K562 (cell line): ENCODE measurements around the gene GSPT2. TPM values are rescaled to one million over a fixed set of nuclear protein-coding genes. Genes with fewer than 3 reads are reported as not detected.

ENCODE experiments used
- ATAC-seq: fragments of 200-7000 bp; cut with Tn5 transposase; 3 replicates; pipeline ENCODE4 v1.9.1; 2020; ENCODE audit warnings: moderate library complexity
- BruUV-seq: library from RNA; stranded (reverse); fragments of 400-500 nt; replicated peaks from 2 replicates; lab custom pipeline; 2021; lab: Mats Ljungman, UMichigan
- CTCF ChIA-PET: fragments of 300-600 bp; formaldehyde crosslinking; extraction: SDS; loops from one replicate; lab custom pipeline; 2021; ENCODE audit warnings: low intra/inter-chr PET ratio; lab: Yijun Ruan, JAX
- POLR2A ChIA-PET: fragments of 300-600, 350-650 bp; sonication (Branson Sonifier 250); formaldehyde crosslinking; extraction: SDS; loops from one replicate; lab custom pipeline; 2021; ENCODE audit warnings: antibody characterized with exemption, inconsistent platforms; lab: Yijun Ruan, JAX
- DNase-seq, 4 experiments: peaks; one replicate each; pipeline versions ENCODE4 v3.0.0 to v3.0.0-alpha.2; 2011 to 2018; ENCODE audit warnings: low spot score in 3 of 4, mixed read lengths in 3 of 4; ENCODE audit errors: extremely low read depth in 1 of 4
- FAIRE-seq: peaks from 2 replicates; lab custom pipeline; 2011; peaks lifted over from hg19 to GRCh38; lab: Jason Lieb, UNC
- H2AFZ ChIP-seq: 2 replicates; pipeline ENCODE4 v1.6.0; 2011; ENCODE audit warnings: low read depth, low read length, control low read depth, inconsistent platforms
- H3K27ac ChIP-seq: fragments of 200-600 bp; 3 replicates; pipeline ENCODE4 v1.8.0; 2011; ENCODE audit warnings: low read depth, mild to moderate bottlenecking, control low read depth, inconsistent platforms, low read length, moderate library complexity, mixed read lengths; ENCODE audit errors: extremely low read depth
- H3K27me3 ChIP-seq, 2 experiments: fragments of 300-600 bp in 1 of 2; 2 replicates in 1 of 2; 3 replicates in 1 of 2; pipeline versions ENCODE4 v1.6.0 to v1.8.0; 2011; ENCODE audit warnings: inconsistent platforms in 2 of 2, low read length in 2 of 2, mild to moderate bottlenecking in 1 of 2, mixed read lengths in 1 of 2, moderate library complexity in 1 of 2; ENCODE audit not compliant: control insufficient read depth in 2 of 2, insufficient read depth in 2 of 2
- H3K36me3 ChIP-seq: fragments of 300-600 bp; 3 replicates; pipeline ENCODE4 v1.8.0; 2011; ENCODE audit warnings: mild to moderate bottlenecking, low read length, inconsistent platforms; ENCODE audit not compliant: control insufficient read depth, insufficient read depth
- H3K4me1 ChIP-seq, 2 experiments: fragments of 200-600 bp in 1 of 2; replicated peaks in 1 of 2; 2 replicates in 1 of 2; 3 replicates in 1 of 2; pipeline versions ENCODE4 v1.5.1 to v1.8.0; 2011; ENCODE audit warnings: inconsistent platforms in 2 of 2, low read length in 2 of 2, mild to moderate bottlenecking in 1 of 2, mixed read lengths in 1 of 2, moderate library complexity in 1 of 2; ENCODE audit not compliant: control insufficient read depth in 2 of 2, insufficient read depth in 2 of 2
- H3K4me2 ChIP-seq: 2 replicates; pipeline ENCODE4 v1.6.1; 2011; ENCODE audit warnings: low read length, control low read depth, inconsistent platforms, mixed read lengths; ENCODE audit not compliant: insufficient read depth
- H3K4me3 ChIP-seq: fragments of 200-600 bp; sonication (generic), shearing (Covaris generic); 2 replicates; pipeline ENCODE4 v1.5.1; 2016; ENCODE audit warnings: control low read depth, inconsistent platforms
- H3K79me2 ChIP-seq: fragments of 200-600 bp; 3 replicates; pipeline ENCODE4 v1.8.0; 2011; ENCODE audit warnings: low read length, inconsistent platforms; ENCODE audit not compliant: control insufficient read depth, insufficient read depth
- H3K9ac ChIP-seq, 2 experiments: 2 replicates each; pipeline versions ENCODE4 v1.6.0 to v1.6.1; 2011; ENCODE audit warnings: low read depth in 2 of 2, low read length in 2 of 2, control low read depth in 1 of 2, inconsistent platforms in 1 of 2, mild to moderate bottlenecking in 1 of 2, mixed read lengths in 1 of 2; ENCODE audit not compliant: insufficient read depth in 1 of 2
- H3K9me1 ChIP-seq: one replicate; pipeline ENCODE4 v1.6.0; 2011; ENCODE audit warnings: inconsistent platforms, mild to moderate bottlenecking, low read length, moderate library complexity; ENCODE audit not compliant: control insufficient read depth, insufficient read depth
- H3K9me3 ChIP-seq: replicated peaks from 2 replicates; pipeline ENCODE4 v1.5.1; 2011; ENCODE audit warnings: low read depth, low read length, inconsistent platforms; ENCODE audit not compliant: control insufficient read depth, insufficient read depth
- H4K20me1 ChIP-seq: replicated peaks from 2 replicates; pipeline ENCODE4 v1.6.1; 2011; ENCODE audit warnings: low read length, inconsistent platforms, mixed read lengths; ENCODE audit not compliant: control insufficient read depth, insufficient read depth
- E2F3 ChIP-seq: fragments of 250-450 bp; sonication (Bioruptor Pico); IDR thresholded peaks from 2 replicates; pipeline ENCODE4 v1.4.0; 2020; ENCODE audit warnings: mild to moderate bottlenecking
- HEY1 ChIP-seq: fragments of 250-450 bp; sonication (Bioruptor Pico); IDR thresholded peaks from 2 replicates; pipeline ENCODE4 v1.5.0; 2020; ENCODE audit warnings: mild to moderate bottlenecking, moderate library complexity, borderline replicate concordance
- RB1 ChIP-seq: fragments of 450-650 bp; IDR thresholded peaks from 2 replicates; pipeline ENCODE4 v1.6.1; 2017; ENCODE audit warnings: low read depth, mild to moderate bottlenecking
- whole genome bisulfite sequencing: fragments of 100-300 bp; shearing (Covaris generic); methylation state at CpG from one replicate; pipeline ENCODE4 v1.1.6; 2016; ENCODE audit warnings: low coverage, mixed read lengths; ENCODE audit not compliant: insufficient coverage; ENCODE audit errors: missing lambda C conversion rate; 5-methylcytosine and 5-hydroxymethylcytosine counted together
- in situ Hi-C: fragments of 300-500 bp; cut with MboI; formaldehyde crosslinking; loops from 4 replicates; pipeline ENCODE4 v1.15.0; 2018; ENCODE audit warnings: inconsistent platforms, mixed read lengths
- intact Hi-C: fragments of 100-400 bp; cut with micrococcal nuclease; formaldehyde crosslinking; loops from 2 replicates; pipeline ENCODE4 v1.14.2; 2022
- polyA plus RNA-seq, 8 experiments: library from polyadenylated mRNA; depleted of rRNA in 4 of 8; stranded (reverse) in 5 of 8; unstranded in 3 of 8; fragments of >200 nt; fragmentation: Nextera tagmentation in 2 of 8; fragmentation: Illumina TruSeq in 1 of 8; extraction: Ambion mirVana in 2 of 8; extraction: Trizol in 1 of 8; gene quantifications; 2 replicates each; pipeline versions ENCODE4 v1.2.1 to v1.2.3, GENCODE V29; 2011 to 2014; ENCODE audit warnings: inconsistent platforms in 1 of 8, missing spikeins in 1 of 8
- total RNA-seq, 7 experiments: library from RNA; depleted of rRNA in 6 of 7; stranded (reverse); fragments of >200 nt in 6 of 7; fragmentation: Illumina TruSeq in 2 of 7; extraction: Trizol in 2 of 7; gene quantifications; 2 replicates each; pipeline versions ENCODE4 v1.2.1 to v1.2.3, GENCODE V29; 2011 to 2021; ENCODE audit warnings: low replicate concordance in 1 of 7
- TF ChIP-seq, protein P1 (sequence below): sonication (generic); formaldehyde crosslinking; IDR thresholded peaks from 2 replicates; pipeline ENCODE4 v1.8.0; 2022; ENCODE audit warnings: missing genetic modification reagents, mild to moderate bottlenecking, moderate library complexity, borderline replicate concordance
- TF ChIP-seq, protein P2 (sequence below): fragments of 450-650 bp; IDR thresholded peaks from 2 replicates; pipeline ENCODE4 v1.6.1; 2018; ENCODE audit warnings: mild to moderate bottlenecking, low read depth; ENCODE audit not compliant: partially characterized antibody

GSPT2 gene
- total and polyA plus RNA-seq, 9 of the 15 experiments (the other 6 are each of a cell fraction or from before 2014, with no cell fraction given) = 0.93 to 4.2 (median 3.4) TPM

DNA sequence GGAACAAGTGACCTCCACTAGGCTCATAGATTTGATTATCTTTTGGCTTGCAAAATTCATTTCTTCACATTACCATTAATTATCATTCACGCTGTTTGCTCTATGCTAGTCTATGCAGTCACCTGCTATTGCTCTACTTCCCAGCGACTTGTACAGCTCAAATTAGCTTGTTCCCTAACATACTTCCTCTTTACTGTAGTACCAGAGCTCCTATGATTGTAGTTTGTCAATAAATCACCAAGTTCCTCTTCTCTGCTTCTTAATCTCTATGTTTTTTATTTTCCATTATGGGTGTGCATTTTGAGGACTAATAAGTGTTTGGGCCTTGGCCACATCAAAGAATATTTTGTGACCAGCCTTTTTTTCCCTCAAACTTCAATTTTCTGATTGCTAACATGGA lies 6.2 kb upstream of the GSPT2 start:
- H3K4me2 ChIP-seq = no peak overlapping the region
- intact Hi-C loops (no loop called here), in situ Hi-C loops (no loop called here)
- no peaks in the 10 kb centered on the region for H3K4me1 ChIP-seq
- DNase-seq (no peak), FAIRE-seq (no peak), ATAC-seq (no peak)
- 0% methylated on average over 2 of the region's 2 CpGs for WGBS
- H2AFZ ChIP-seq = no peak overlapping the region
- TF ChIP-seq, protein P1, sequence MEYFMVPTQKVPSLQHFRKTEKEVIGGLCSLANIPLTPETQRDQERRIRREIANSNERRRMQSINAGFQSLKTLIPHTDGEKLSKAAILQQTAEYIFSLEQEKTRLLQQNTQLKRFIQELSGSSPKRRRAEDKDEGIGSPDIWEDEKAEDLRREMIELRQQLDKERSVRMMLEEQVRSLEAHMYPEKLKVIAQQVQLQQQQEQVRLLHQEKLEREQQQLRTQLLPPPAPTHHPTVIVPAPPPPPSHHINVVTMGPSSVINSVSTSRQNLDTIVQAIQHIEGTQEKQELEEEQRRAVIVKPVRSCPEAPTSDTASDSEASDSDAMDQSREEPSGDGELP (CRISPR knock-in tag) = no peak
- no peak for TF ChIP-seq E2F3
- TF ChIP-seq HEY1 (CRISPR knock-in tag) = no peak
- TF ChIP-seq, protein P2, sequence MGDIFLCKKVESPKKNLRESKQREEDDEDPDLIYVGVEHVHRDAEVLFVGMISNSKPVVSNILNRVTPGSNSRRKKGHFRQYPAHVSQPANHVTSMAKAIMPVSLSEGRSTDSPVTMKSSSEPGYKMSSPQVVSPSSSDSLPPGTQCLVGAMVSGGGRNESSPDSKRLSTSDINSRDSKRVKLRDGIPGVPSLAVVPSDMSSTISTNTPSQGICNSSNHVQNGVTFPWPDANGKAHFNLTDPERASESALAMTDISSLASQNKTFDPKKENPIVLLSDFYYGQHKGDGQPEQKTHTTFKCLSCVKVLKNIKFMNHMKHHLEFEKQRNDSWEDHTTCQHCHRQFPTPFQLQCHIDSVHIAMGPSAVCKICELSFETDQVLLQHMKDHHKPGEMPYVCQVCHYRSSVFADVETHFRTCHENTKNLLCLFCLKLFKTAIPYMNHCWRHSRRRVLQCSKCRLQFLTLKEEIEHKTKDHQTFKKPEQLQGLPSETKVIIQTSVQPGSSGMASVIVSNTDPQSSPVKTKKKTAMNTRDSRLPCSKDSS = no peak
- TF ChIP-seq RB1 = no peak
- H3K27ac ChIP-seq = no peak overlapping the region
- no TSS peak for BruUV-seq
- H3K79me2 ChIP-seq = no peaks in the 10 kb centered on the region
- ChIA-PET CTCF (no interaction called here), POLR2A (no interaction called here)
- no peaks in the 10 kb centered on the region for H3K9me1 ChIP-seq
- H3K27me3 ChIP-seq = no peaks in the 10 kb centered on the region; a peak in 1 of 5 replicates
- H4K20me1 ChIP-seq = no peaks in the 10 kb centered on the region
- H3K36me3 ChIP-seq = no peaks in the 10 kb centered on the region
- no peak overlapping the region for H3K9ac ChIP-seq
- no peak overlapping the region for H3K4me3 ChIP-seq
- H3K9me3 ChIP-seq = no peaks in the 10 kb centered on the region
